Ammon's horn (tissue), 1 donor: Measurements from ENCODE around the gene CDH13.

Experiments used
- DNase-seq: peaks from one replicate; pipeline ENCODE4 v3.0.0-alpha.2; 2016; ENCODE audit warnings: low spot score

CDH13 gene

GRCh38 chr16:82694239-82694874 lies 67.6 kb downstream of the CDH13 start:
- DNase-seq: no peak

DNA sequence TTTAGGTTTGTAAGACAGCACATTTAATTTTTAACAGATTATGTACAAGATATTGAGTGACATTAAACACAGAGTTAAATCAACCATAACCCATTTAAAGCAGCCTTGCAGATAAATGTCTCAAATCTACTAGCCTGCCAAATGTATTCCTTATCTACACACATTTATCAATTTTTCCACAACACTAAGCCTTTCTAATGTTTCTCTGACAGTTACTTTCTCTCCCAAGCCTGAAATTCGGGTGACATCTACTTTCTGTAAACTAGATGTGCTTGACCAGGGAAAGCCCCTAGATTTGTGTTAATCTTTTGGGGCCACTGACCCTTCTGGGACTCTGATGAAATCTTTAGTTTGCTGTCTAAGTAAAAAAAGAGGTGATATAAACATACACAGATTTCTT lies 69.0 kb downstream of the CDH13 start:
- DNase-seq: no peak

DNA sequence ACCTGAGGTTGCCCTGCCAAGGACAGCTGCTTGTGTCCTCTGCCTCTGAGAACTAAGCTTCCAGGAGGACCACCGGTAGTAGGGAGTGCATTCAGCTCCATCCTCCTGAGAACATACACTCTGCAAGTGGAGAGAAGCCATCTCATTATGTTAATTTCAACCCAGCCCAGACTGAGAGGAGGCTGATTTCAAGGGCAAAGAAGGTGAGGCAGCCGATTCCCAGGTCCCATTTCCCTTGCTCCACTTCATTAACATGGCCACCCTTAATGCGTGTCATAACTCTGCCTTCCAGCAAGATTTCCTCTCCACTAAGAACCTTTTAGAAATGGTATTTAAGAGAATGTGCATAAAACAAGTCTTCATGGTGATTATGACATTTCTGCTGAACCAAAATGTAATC lies 72.5 kb downstream of the CDH13 start:
- DNase-seq: no peak

DNA sequence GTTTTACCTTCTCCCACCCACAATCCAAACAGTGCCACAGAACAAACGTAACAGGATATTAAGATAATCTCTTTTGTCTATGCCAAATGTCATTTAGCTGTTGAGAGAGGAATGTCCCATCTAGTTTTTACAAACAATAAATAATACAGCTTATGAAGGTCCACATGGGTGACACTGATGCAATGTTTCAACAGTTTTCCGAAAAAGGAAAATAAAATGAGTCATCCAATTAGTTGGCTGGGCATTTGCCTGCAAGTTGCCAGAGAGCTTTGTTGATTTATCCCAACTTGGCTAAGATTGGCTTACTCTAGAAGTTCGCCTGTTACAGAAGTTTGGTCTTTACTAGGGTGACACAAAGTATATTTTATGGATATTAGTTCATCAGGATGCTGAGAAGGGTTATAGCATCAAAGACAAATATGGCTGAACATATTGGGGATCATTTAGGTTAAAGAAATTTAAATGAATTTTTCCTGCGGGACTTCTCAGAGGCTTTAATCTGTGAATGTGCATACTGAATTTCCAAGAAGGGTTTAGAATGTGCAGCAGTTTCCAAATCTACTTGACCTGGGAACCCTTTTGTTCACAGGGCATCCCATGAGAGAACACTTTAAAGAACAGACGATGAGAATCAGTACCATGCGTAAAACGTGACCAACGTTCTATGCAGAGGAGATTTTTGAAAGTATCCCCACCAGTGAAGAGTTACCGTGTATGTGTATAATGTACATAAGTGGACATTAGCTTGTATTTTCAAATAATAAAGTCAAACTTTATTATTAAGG lies 73.1 kb downstream of the CDH13 start:
- peak; percentile 57 for DNase-seq

DNA sequence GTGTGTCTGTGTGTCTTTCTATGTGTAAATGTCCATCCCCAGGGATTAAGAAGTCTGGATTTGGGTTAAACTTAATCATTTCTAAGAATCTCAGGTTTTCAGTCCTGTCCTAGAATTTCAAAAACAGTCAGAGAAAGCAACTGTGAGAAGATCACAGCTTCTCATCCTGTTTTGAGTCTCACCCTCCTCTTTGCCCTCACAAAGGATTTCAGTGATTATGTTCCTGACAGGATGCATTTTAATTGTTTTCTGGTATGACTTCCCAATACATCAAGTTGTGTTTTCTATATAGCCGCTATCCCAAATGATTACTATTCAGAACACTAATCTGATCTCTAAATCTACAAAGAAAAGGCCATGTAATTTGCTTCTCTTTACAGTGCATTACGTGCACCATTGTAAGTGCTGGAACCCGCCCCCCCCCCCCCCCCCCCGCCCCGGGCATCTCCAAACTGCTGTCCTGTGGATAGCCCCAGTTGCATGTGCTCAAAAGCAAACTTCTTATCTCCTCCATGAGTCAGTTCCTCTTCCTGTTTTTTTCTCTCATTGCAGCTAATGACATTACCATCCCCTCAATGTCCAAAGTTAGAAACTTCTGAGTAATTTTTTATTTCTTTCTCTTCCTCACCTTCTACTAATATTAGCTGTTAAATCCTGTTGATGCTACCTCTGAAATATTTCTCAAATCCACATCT lies 73.9 kb downstream of the CDH13 start:
- DNase-seq: no peak

DNA sequence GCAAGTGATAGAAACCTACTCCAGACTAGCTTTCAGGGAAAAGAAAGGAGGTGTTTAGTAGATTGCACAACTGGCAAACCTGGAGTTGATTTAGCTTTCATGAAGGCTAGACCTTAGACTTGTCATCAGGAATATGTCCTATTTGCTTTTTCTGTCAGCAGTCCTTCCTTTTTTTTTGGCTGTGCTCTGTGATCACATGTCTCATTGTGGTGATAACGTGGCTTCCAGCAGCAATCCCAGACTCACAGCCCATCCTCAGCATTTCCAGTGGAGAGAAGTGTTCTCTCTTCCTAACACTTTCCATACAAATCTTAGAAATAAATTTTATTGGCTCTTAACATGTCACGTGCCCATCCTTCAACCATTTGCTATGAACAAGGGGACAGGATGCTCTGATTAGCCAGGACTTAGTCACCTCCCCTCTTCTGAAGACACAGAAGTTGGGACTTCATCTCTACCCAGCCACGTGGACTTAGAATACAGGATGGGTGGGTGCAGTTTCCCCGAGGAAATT lies 74.7 kb downstream of the CDH13 start:
- no peak for DNase-seq

GRCh38 chr16:82703161-82703560 lies 76.4 kb downstream of the CDH13 start:
- no peak for DNase-seq

- no peak for DNase-seq
Observed at GRCh38 chr16:82703871-82704768, 77.4 kb downstream of the CDH13 start.

- DNase-seq: no peak
Observed at GRCh38 chr16:82709987-82710386, 83.2 kb downstream of the CDH13 start.

DNA sequence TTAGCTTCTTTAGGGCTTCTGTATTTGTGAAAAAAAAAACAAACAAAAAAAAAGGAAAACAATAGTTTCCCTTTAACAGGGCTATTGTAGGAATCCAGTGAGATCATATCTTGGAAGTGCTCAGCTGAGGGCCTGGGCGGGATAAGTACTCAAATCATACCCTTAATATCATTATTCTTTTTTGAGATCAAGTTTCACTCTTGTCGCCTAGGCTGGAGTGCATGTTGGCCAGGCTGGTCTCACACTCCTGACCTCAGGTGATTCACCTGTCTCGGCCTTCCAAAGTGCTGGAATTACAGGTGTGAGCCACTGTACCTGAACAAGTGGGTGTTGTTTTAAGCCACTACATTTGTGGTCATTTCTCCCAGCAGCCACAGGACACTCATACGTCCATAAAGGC lies 87.0 kb downstream of the CDH13 start:
- no peak for DNase-seq

GRCh38 chr16:82715160-82715559 lies 88.4 kb downstream of the CDH13 start:
- DNase-seq: no peak

DNA sequence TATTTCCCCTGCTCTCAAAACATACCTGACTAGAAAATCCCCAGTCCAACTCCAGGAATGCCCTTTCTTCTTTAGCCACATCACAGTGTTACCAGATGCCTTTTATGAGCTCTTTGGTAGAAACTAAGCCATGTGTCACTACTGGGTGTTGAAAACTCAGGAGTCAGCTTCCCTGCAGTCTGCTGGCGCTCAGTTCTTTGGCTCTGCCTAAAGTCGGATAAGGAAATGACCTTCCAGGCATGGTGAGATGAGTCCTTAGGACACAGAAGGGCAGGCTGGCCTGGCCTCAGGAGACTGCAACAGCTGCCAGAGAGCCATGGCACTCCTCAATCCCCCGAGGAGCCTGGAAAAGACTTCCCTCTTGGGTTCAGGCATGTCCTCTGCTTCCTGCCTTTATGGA lies 89.1 kb downstream of the CDH13 start:
- DNase-seq: no peak

GRCh38 chr16:82716361-82716855 lies 89.6 kb downstream of the CDH13 start:
- peak; percentile 11 for DNase-seq

DNA sequence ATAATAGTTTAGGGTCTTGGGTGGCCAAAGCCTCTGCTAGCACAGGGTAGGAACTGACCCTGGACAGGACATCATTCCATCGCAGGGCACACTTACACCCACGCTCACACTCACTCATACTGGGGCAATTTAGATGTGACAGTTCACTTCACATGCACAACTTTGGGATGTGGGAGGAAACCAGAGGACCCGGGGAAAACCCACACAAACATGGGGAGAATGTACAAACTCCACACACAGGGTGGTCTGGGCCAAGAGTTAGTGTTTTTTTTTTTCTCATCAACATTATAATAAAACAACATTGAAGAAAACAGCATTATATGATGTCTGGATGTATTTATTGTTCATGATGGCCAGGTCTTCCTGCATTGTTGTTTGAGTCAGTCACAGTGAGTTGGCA lies 93.6 kb downstream of the CDH13 start:
- DNase-seq: no peak

DNA sequence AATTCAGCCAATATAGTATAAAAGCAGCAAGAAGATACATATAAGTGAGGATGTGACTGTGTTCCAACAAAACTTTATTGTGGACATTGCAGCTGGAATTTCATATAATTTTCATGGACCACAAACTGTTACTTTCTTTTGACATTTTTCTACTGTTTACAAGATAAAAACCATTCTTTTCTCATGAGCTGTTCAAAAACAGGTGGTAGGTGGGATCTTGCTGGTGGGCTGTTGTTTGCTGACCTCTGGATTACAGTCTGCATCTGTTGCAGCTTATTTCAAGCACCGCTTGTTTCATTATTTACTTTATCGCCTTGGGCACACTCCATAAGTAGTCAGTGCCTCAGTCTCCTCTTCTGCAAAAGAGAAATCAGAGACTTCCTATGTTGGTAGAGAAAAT lies 99.5 kb downstream of the CDH13 start:
- no peak for DNase-seq

- DNase-seq: no peak
Observed at GRCh38 chr16:82728901-82729300, 102.1 kb downstream of the CDH13 start.

GRCh38 chr16:82730901-82731300 lies 104.1 kb downstream of the CDH13 start:
- no peak for DNase-seq

DNA sequence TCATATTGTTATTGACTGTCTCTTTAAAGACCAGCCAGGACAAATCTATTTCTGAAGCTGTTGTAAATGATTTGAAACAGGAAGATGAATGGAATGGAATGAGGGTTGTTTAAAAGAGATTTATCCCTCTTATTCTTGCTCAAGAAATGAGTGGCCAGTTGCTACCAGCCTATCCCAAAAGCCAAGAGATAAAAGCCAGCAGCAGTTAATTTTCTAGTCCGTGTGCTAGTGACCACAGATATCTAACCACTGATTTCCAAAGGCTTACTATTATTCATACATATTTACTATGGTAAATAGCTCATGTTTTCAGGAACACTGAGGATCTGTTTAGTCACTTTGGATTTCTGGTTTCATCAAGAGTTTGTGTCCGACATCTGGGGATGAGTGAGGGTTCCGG lies 105.7 kb downstream of the CDH13 start:
- no peak for DNase-seq

- peak; percentile 33 for DNase-seq
Observed at GRCh38 chr16:82735186-82735585, 108.4 kb downstream of the CDH13 start.

DNA sequence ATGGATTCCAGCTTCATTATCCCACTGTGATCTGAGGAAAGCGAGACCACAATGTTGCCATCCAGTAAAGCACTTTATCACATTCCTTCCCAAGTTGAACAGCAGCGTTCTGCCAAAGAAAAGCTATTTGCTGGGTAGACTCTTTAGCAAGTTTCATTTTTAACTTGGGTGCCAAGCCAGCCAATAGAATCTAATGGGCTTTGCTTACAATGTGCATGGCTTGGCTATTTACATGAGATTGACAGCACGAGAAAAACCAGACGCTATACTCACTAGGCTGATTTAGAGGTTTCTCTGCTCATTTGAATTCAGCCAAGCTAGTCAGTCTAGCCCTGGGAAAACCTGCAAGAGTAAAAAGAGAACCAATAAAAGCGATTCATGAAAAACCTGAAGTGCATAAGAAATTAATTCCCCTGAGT lies 108.9 kb downstream of the CDH13 start:
- no peak for DNase-seq

- no peak for DNase-seq
Observed at GRCh38 chr16:82736224-82736623, 109.5 kb downstream of the CDH13 start.

DNA sequence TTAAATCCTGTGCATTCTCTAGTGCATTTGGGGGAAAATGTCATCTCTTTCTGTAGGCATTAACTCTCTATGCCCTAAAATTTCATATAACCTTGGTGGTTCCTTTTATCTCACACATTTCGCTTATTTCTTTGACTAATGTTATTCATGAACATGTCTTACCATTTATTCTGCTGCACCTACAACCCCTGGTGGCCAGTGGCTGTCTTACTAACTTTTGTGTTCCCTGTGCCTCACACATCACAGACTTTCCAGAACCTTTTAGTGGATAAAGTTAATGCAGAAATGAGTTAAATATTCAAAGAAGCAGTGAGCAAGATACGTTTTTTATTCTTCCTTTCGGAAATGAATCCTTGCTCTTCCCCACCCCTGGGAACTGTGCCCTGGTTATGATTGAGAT lies 111.9 kb downstream of the CDH13 start:
- no peak for DNase-seq
